H1 (cell line): Measurements from ENCODE around the gene BBS9. TPM values are rescaled to one million over a fixed set of nuclear protein-coding genes. Genes with fewer than 3 reads are reported as not detected.

ENCODE experiments used
- CTCF ChIA-PET: fragments of 300-600 bp; sonication (Branson Sonifier 250); formaldehyde crosslinking; loops from one replicate; lab custom pipeline; 2021; ENCODE audit not compliant: partially characterized antibody; lab: Charles Lee
- POLR2A ChIA-PET: fragments of 300-600 bp; sonication (Branson Sonifier 250); formaldehyde crosslinking; loops from one replicate; lab custom pipeline; 2021; ENCODE audit warnings: inconsistent platforms; ENCODE audit not compliant: partially characterized antibody; lab: Charles Lee
- DNase-seq, 2 experiments: peaks; one replicate each; pipeline versions ENCODE4 v3.0.0 to v3.0.0-alpha.2; 2010 to 2022; ENCODE audit warnings: low spot score in 2 of 2, low read depth in 1 of 2, mixed read lengths in 1 of 2
- FAIRE-seq: peaks from 2 replicates; lab custom pipeline; 2011; peaks lifted over from hg19 to GRCh38; lab: Jason Lieb, UNC
- H2AFZ ChIP-seq: 2 replicates; pipeline ENCODE4 v1.8.1; 2012; ENCODE audit warnings: low read length, inconsistent platforms
- H2AK5ac ChIP-seq: 2 replicates; pipeline ENCODE4 v1.6.1; 2013; ENCODE audit warnings: low read depth, low read length
- H2BK120ac ChIP-seq: replicated peaks from 2 replicates; pipeline ENCODE3; 2013; ENCODE audit warnings: low read depth, low read length, inconsistent platforms
- H2BK12ac ChIP-seq: 2 replicates; pipeline ENCODE4 v1.6.1; 2013; ENCODE audit warnings: low read depth, low read length
- H2BK15ac ChIP-seq: 2 replicates; pipeline ENCODE4 v1.6.1; 2013; ENCODE audit warnings: low read length
- H2BK20ac ChIP-seq: 2 replicates; pipeline ENCODE4 v1.6.1; 2013; ENCODE audit warnings: low read length
- H2BK5ac ChIP-seq: 2 replicates; pipeline ENCODE4 v1.6.1; 2013; ENCODE audit warnings: low read depth, low read length
- H3K14ac ChIP-seq: 2 replicates; pipeline ENCODE4 v1.6.1; 2013; ENCODE audit warnings: inconsistent platforms; ENCODE audit not compliant: insufficient read length
- H3K18ac ChIP-seq: 2 replicates; pipeline ENCODE4 v1.6.1; 2013; ENCODE audit warnings: low read length; ENCODE audit errors: extremely low read depth
- H3K23ac ChIP-seq: 2 replicates; pipeline ENCODE4 v1.6.1; 2013; ENCODE audit warnings: inconsistent platforms; ENCODE audit not compliant: insufficient read length
- H3K23me2 ChIP-seq: 2 replicates; pipeline ENCODE4 v1.6.1; 2013; ENCODE audit warnings: low read depth, low read length
- H3K27ac ChIP-seq: 2 replicates; pipeline ENCODE4 v1.6.1; 2011; ENCODE audit warnings: low read depth, low read length, inconsistent platforms
- H3K27me3 ChIP-seq, 4 experiments: replicated peaks in 1 of 4; 1 replicate in 1 of 4; 2 replicates in 3 of 4; pipeline versions ENCODE4 v1.6.1 to v1.8.1; 2011 to 2013; ENCODE audit warnings: low read length in 3 of 4, mild to moderate bottlenecking in 3 of 4, inconsistent platforms in 2 of 4, mixed read lengths in 2 of 4, moderate library complexity in 1 of 4; ENCODE audit not compliant: control insufficient read depth in 3 of 4, insufficient read depth in 3 of 4; ENCODE audit errors: extremely low read depth in 1 of 4
- H3K36me3 ChIP-seq, 4 experiments: 2 replicates each; pipeline versions ENCODE4 v1.6.1 to v1.8.1; 2011 to 2013; ENCODE audit warnings: mild to moderate bottlenecking in 4 of 4, low read length in 3 of 4, moderate library complexity in 2 of 4, control low read depth in 1 of 4, inconsistent platforms in 1 of 4; ENCODE audit not compliant: insufficient read depth in 4 of 4, control insufficient read depth in 2 of 4
- H3K4ac ChIP-seq: replicated peaks from 2 replicates; pipeline ENCODE3; 2013; ENCODE audit warnings: low read length, low read depth, mixed read lengths, inconsistent platforms; ENCODE audit not compliant: insufficient read length
- H3K4me1 ChIP-seq, 4 experiments: replicated peaks in 1 of 4; 1 replicate in 1 of 4; 2 replicates in 3 of 4; pipeline versions ENCODE4 v1.6.1 to v1.8.1; 2011 to 2013; ENCODE audit warnings: low read length in 3 of 4, inconsistent platforms in 2 of 4, mixed read lengths in 1 of 4; ENCODE audit not compliant: insufficient read depth in 4 of 4, control insufficient read depth in 3 of 4
- H3K4me2 ChIP-seq, 2 experiments: 2 replicates each; pipeline versions ENCODE4 v1.6.1 to v1.8.1; 2011 to 2013; ENCODE audit warnings: low read depth in 2 of 2, low read length in 2 of 2, control low read depth in 1 of 2, inconsistent platforms in 1 of 2, mild to moderate bottlenecking in 1 of 2; ENCODE audit not compliant: insufficient read depth in 1 of 2
- H3K4me3 ChIP-seq, 4 experiments: fragments of 200-600, 300-600 bp in 1 of 4; sonication (generic), shearing (Covaris generic), sonication (Bioruptor Twin) in 1 of 4; 2 replicates each; pipeline versions ENCODE4 v1.5.1 to v1.8.1; 2011 to 2016; ENCODE audit warnings: low read length in 4 of 4, low read depth in 3 of 4, control low read depth in 2 of 4, inconsistent platforms in 2 of 4, mild to moderate bottlenecking in 2 of 4, mixed read lengths in 1 of 4, moderate library complexity in 1 of 4; ENCODE audit not compliant: insufficient read depth in 2 of 4; ENCODE audit errors: extremely low read depth in 1 of 4
- H3K56ac ChIP-seq: replicated peaks from 2 replicates; pipeline ENCODE3; 2013; ENCODE audit warnings: low read depth, mild to moderate bottlenecking, mixed read lengths, low read length, inconsistent platforms; ENCODE audit not compliant: insufficient read length
- H3K79me1 ChIP-seq: 2 replicates; pipeline ENCODE4 v1.6.1; 2013; ENCODE audit warnings: low read depth, low read length, control low read depth
- H3K79me2 ChIP-seq, 2 experiments: 2 replicates each; pipeline versions ENCODE4 v1.6.1 to v1.8.1; 2012 to 2013; ENCODE audit warnings: low read length in 2 of 2, mild to moderate bottlenecking in 2 of 2, inconsistent platforms in 1 of 2; ENCODE audit not compliant: insufficient read depth in 2 of 2, control insufficient read depth in 1 of 2
- H3K9ac ChIP-seq, 4 experiments: replicated peaks in 1 of 4; 1 replicate in 1 of 4; 2 replicates in 3 of 4; pipeline versions ENCODE4 v1.6.1 to v1.8.1; 2011 to 2013; ENCODE audit warnings: low read depth in 3 of 4, low read length in 3 of 4, control low read depth in 2 of 4, mild to moderate bottlenecking in 2 of 4, moderate library complexity in 2 of 4, inconsistent platforms in 1 of 4; ENCODE audit errors: extremely low read depth in 1 of 4
- H3K9me3 ChIP-seq, 2 experiments: 2 replicates each; pipeline versions ENCODE4 v1.6.1 to v1.8.1; 2012 to 2013; ENCODE audit warnings: mild to moderate bottlenecking in 2 of 2, moderate library complexity in 2 of 2, control low read depth in 1 of 2, inconsistent platforms in 1 of 2, low read depth in 1 of 2, low read length in 1 of 2, mixed read lengths in 1 of 2; ENCODE audit not compliant: insufficient read depth in 2 of 2
- H4K20me1 ChIP-seq, 2 experiments: replicated peaks in 1 of 2; 2 replicates each; pipeline versions ENCODE3 to v1.8.1; 2011 to 2013; ENCODE audit warnings: inconsistent platforms in 2 of 2, low read length in 2 of 2, mild to moderate bottlenecking in 1 of 2; ENCODE audit not compliant: insufficient read depth in 2 of 2, control insufficient read depth in 1 of 2
- H4K5ac ChIP-seq: 2 replicates; pipeline ENCODE4 v1.6.1; 2013; ENCODE audit warnings: low read length, low read depth, mixed read lengths, inconsistent platforms; ENCODE audit not compliant: insufficient read length
- H4K8ac ChIP-seq: 2 replicates; pipeline ENCODE4 v1.8.0; 2013; ENCODE audit warnings: mild to moderate bottlenecking, moderate library complexity, low read length, inconsistent platforms; ENCODE audit not compliant: insufficient read depth; ENCODE audit errors: extremely low read depth
- H4K91ac ChIP-seq: replicated peaks from 2 replicates; pipeline ENCODE3; 2013; ENCODE audit warnings: low read length, mixed read lengths, inconsistent platforms; ENCODE audit not compliant: insufficient read length
- BCL11A ChIP-seq, 2 experiments: IDR thresholded peaks; one replicate each; pipeline ENCODE4 v1.6.1; 2011; ENCODE audit warnings: low read depth in 2 of 2, low read length in 2 of 2, mild to moderate bottlenecking in 2 of 2
- CREB1 ChIP-seq: IDR thresholded peaks from 2 replicates; pipeline ENCODE4 v1.6.1; 2012; ENCODE audit warnings: inconsistent platforms
- FOSL1 ChIP-seq: IDR thresholded peaks from 2 replicates; pipeline ENCODE4 v1.6.1; 2011; ENCODE audit warnings: mild to moderate bottlenecking, low read depth, low read length, moderate library complexity; ENCODE audit not compliant: insufficient read depth
- NANOG ChIP-seq: IDR thresholded peaks from 2 replicates; pipeline ENCODE4 v1.6.1; 2011; ENCODE audit warnings: low read length, low read depth, mild to moderate bottlenecking, inconsistent platforms; ENCODE audit not compliant: insufficient read depth, poor library complexity, severe bottlenecking
- POLR2A ChIP-seq, 2 experiments: IDR thresholded peaks; 1 replicate in 1 of 2; 2 replicates in 1 of 2; pipeline ENCODE4 v1.6.1; 2011; ENCODE audit warnings: low read depth in 2 of 2, low read length in 2 of 2, mild to moderate bottlenecking in 2 of 2; ENCODE audit errors: control extremely low read depth in 1 of 2
- SP1 ChIP-seq: IDR thresholded peaks from 2 replicates; pipeline ENCODE4 v1.6.1; 2011; ENCODE audit warnings: low read depth, low read length
- TEAD4 ChIP-seq: IDR thresholded peaks from 2 replicates; pipeline ENCODE4 v1.6.1; 2012; ENCODE audit warnings: low read depth, low read length, inconsistent platforms, mixed read lengths
- YY1 ChIP-seq: IDR thresholded peaks from 2 replicates; pipeline ENCODE4 v1.6.1; 2011; ENCODE audit warnings: low read depth, mild to moderate bottlenecking, low read length
- WGBS, 2 experiments: shearing (Covaris generic) in 1 of 2; methylation state at CpG; one replicate each; pipeline versions ENCODE4 v1.1.6 to v1.1.7; 2013 to 2015; ENCODE audit warnings: low lambda C conversion rate in 2 of 2, mixed read lengths in 2 of 2, inconsistent platforms in 1 of 2, low coverage in 1 of 2, missing lambda C conversion rate in 1 of 2; ENCODE audit not compliant: insufficient replicate concordance in 2 of 2, insufficient coverage in 1 of 2, insufficient read length in 1 of 2; ENCODE audit errors: extremely low coverage in 1 of 2, missing lambda C conversion rate in 1 of 2; 5-methylcytosine and 5-hydroxymethylcytosine counted together
- polyA plus RNA-seq, 7 experiments: library from polyadenylated mRNA; depleted of rRNA in 3 of 7; stranded (reverse) in 5 of 7; unstranded in 2 of 7; fragments of >200 nt in 5 of 7; fragments of 200-250 nt in 2 of 7; gene quantifications; 1 replicate in 5 of 7; 2 replicates in 1 of 7; 4 replicates in 1 of 7; pipeline versions ENCODE4 v1.2.1 to v1.2.3, GENCODE V29; 2011 to 2013; ENCODE audit warnings: missing spikeins in 2 of 7, mixed read lengths in 2 of 7
- total RNA-seq: library from RNA; stranded (reverse); fragmentation: NEBNext Ultra II Directional; extraction: Animal tissue kit (Norgen Biotek cat#: 25700); gene quantifications from 2 replicates; pipeline ENCODE4 v1.2.1, GENCODE V29; 2021
- TF ChIP-seq, protein P1 (sequence below): IDR thresholded peaks from 2 replicates; pipeline ENCODE4 v1.6.1; 2011; ENCODE audit warnings: low read depth, mild to moderate bottlenecking, low read length; ENCODE audit not compliant: insufficient read depth
- TF ChIP-seq, protein P2 (sequence below): IDR thresholded peaks from 2 replicates; pipeline ENCODE4 v1.6.1; 2012; ENCODE audit warnings: low read length, inconsistent platforms

BBS9 gene
- total and polyA plus RNA-seq, 2 of the 8 experiments (the other 6 are each of a cell fraction or from before 2014, with no cell fraction given): 22.3 to 37.0 TPM

DNA sequence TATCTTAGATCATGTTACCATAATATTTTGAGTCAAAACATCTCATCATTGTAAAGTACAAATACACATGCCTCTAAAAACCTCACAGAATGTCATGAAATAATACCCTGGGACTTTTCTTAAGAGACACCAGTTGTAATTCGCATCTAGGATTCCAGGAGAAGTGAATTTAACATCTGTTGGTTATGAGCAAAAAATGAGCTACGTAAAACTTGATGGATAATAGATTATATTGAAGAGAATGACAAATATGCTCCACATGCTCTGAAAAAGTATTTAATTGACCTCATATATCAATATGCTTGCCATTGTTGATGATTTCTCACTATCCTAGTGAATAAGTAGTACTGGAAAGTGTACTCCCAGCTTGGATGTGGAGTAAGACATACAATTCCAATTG, 227.0 kb downstream of the BBS9 start:
- ChIA-PET POLR2A (interaction anchor here (1.0 kb wide), 2 partner anchors 8 to 12 kb away, joined by 4 to 5 read pairs; no protein-coding TSS in a partner anchor), CTCF (no interaction called here)
- no peak overlapping the region for H2BK15ac ChIP-seq
- no peak overlapping the region for H3K4ac ChIP-seq
- no peak overlapping the region for H2BK5ac ChIP-seq
- H4K8ac ChIP-seq: no peak overlapping the region
- no peak overlapping the region for H2BK12ac ChIP-seq
- H3K27me3 ChIP-seq: no peaks in the 10 kb centered on the region
- H4K91ac ChIP-seq: no peak overlapping the region
- H3K79me2 ChIP-seq: peaks cover 0 to 53% of the 10 kb centered on the region in 2 experiments; a peak in 2 of 4 replicates
- no peaks in the 10 kb centered on the region for H4K20me1 ChIP-seq
- no peak overlapping the region for H3K14ac ChIP-seq
- DNase-seq (no peak), FAIRE-seq (no peak)
- WGBS, 2 experiments: 98% methylated on average over 2 of the region's 2 CpGs; no CpG with 5 or more reads in 1 of the 2 experiments
- H2AFZ ChIP-seq: no peak overlapping the region
- H3K56ac ChIP-seq: no peak overlapping the region
- H3K4me3 ChIP-seq: no peak overlapping the region
- no peak overlapping the region for H3K18ac ChIP-seq
- no peaks in the 10 kb centered on the region for H3K23me2 ChIP-seq
- H3K4me2 ChIP-seq: no peak overlapping the region
- no peak overlapping the region for H2BK120ac ChIP-seq
- peaks cover 0 to 10% (median 0%) of the 10 kb centered on the region in 4 experiments; a peak in 1 of 7 replicates for H3K4me1 ChIP-seq
- no peak overlapping the region for H2AK5ac ChIP-seq
- no peak overlapping the region for H3K9ac ChIP-seq
- H2BK20ac ChIP-seq: no peak overlapping the region
- H3K27ac ChIP-seq: no peak overlapping the region
- peaks cover 0 to 2% (median 0%) of the 10 kb centered on the region in 4 experiments; a peak in 2 of 8 replicates for H3K36me3 ChIP-seq
- no peak overlapping the region for H4K5ac ChIP-seq
- TF ChIP-seq FOSL1 (no peak), CREB1 (no peak), NANOG (no peak), POLR2A (IDR thresholded peaks at IDR 0.05; ENCODE audit: control extremely low read depth in 1 of 2, low read depth in 2 of 2, low read length in 2 of 2) (no peak), TEAD4 (no peak), SP1 (no peak), BCL11A (IDR thresholded peaks at IDR 0.05; ENCODE audit: low read depth in 2 of 2, low read length in 2 of 2) (no peak), YY1 (no peak)
- TF ChIP-seq, protein P1, sequence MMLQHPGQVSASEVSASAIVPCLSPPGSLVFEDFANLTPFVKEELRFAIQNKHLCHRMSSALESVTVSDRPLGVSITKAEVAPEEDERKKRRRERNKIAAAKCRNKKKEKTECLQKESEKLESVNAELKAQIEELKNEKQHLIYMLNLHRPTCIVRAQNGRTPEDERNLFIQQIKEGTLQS: no peak
- TF ChIP-seq, protein P2, sequence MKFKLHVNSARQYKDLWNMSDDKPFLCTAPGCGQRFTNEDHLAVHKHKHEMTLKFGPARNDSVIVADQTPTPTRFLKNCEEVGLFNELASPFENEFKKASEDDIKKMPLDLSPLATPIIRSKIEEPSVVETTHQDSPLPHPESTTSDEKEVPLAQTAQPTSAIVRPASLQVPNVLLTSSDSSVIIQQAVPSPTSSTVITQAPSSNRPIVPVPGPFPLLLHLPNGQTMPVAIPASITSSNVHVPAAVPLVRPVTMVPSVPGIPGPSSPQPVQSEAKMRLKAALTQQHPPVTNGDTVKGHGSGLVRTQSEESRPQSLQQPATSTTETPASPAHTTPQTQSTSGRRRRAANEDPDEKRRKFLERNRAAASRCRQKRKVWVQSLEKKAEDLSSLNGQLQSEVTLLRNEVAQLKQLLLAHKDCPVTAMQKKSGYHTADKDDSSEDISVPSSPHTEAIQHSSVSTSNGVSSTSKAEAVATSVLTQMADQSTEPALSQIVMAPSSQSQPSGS: no peak
- H3K23ac ChIP-seq: no peak overlapping the region
- H3K79me1 ChIP-seq: no peaks in the 10 kb centered on the region
- H3K9me3 ChIP-seq: no peaks in the 10 kb centered on the region
